HG02870 (cell line): ENCODE data around the gene PIGZ.
A peak's percentile ranks its signal among the peaks of the same experiment; 100 is the strongest.

ENCODE experiments used
- ATAC-seq: cut with Tn5 transposase; IDR thresholded peaks from one replicate; pipeline ENCODE4 v1.9.1; 2021; ENCODE audit warnings: mild to moderate bottlenecking, moderate library complexity; ENCODE audit not compliant: unreplicated experiment

The PIGZ gene, protein sequence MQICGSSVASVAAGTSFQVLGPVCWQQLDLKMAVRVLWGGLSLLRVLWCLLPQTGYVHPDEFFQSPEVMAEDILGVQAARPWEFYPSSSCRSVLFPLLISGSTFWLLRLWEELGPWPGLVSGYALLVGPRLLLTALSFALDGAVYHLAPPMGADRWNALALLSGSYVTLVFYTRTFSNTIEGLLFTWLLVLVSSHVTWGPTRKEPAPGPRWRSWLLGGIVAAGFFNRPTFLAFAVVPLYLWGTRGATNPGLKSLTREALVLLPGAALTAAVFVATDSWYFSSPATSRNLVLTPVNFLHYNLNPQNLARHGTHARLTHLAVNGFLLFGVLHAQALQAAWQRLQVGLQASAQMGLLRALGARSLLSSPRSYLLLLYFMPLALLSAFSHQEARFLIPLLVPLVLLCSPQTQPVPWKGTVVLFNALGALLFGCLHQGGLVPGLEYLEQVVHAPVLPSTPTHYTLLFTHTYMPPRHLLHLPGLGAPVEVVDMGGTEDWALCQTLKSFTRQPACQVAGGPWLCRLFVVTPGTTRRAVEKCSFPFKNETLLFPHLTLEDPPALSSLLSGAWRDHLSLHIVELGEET

DNA sequence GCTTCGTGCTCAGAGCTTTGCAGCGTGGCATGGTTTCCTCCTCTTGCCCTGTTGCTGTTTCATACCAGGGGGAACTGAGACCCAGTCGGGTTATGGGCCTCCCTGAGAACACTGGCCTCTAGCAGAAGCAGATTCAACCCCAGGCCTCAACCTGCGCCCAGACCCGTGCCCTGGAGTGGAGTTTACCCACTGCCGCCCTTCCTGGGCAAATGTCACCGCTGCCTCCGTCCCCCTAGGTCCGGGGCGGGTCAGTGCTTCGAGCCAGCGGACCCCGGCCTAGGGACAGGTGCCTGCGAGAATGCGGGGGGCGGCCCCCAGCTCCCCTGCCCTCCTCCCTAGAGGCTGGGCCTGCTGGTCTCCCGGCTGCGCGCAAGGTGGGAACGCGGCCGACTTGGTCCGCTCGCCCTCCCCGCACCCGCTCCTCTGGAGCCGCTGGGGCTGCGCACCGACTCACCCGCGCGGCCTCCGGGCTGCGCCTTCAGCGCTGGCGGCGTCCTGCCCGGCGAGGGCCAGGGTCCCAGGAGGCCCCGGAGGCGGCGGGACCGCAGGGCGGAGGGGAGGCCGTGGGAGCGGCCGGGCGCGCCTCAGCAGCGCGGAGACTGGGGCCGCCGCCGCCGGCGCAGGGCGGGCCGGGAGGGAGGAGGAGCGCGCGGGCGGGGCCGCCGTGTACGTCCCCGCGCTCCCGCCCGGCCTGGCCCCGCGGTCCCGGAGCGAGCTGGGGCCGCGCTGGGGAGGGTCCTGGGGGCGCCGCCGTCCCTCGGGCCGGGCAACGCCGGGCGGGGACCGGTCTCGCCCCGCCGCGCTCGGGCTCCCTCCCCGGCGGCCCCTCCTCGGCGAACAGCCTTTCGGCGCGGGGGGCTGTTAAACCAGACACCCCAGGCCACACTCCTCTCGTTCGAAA is at the start of gene PIGZ:
Gene PIGZ, minus strand, starts transcription at position 601 of the 901 bp plus-strand sequence. CDS start 16,802 bp downstream, outside the sequence.
- ATAC-seq, result peak; percentile 64

DNA sequence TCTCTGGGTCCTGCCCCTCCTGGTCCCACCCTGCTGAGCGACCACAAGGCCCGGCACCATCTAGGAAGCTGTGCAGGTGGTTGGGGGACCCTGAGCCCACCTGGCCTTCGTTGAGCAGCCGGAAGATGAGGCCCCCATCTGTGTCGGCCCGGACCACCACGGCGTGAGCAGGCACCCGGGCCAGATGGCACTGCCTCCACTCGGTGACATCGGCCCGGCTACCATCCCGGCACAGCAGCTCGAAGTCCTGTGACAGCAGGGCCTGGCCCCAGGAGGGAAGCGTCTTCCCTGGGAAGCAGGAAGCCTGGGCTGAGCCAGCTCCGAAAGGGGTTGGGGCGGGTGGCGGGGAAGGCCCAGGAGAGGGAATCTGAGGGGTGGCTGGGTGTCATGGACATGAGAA is 48.4 kb upstream of the PIGZ start:
- no peak for ATAC-seq

DNA sequence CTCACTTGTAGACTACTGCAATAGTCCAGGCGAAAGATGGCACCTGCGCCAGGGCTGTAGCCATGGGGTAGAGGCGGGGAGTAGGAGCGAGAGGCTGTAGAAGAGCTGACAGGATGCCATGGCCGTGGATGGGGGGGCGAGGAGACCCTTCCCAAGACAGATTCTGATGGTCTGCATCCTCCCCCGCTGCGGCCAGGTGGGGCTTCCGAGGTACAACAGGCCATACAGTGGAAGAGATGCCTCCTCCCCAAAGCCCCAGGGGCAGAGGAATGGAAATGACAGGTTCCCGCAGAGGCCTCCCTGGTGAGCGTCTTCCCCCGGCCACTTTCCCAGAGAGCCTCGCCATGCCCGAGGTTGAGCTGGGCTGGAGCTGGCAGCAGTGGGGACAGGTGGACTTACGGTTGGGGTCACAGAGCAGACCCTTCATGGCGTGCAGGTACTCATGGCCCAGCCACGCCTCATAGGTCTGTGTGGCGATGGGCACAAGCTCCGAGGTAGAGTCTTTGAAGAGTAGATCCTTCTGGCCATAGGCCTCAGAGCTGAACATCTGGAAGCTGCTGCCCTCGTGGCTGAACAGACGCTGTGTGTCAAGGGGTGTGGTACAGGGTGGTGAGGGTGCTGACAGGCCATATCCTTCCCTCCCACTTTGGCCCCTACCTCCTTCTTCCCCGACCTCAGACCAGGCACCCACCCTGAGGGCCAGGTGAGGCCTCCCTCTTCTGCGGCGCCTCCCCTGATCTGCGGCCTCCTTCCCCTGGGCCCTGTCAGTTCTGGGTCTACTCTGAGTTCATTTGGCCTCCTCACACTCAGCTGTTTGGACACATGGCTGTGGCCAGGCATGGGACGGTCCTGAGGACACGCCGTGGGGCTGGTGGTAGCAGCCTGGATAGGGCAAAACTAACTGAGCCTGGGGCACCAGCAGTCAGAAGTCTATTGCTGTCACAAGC is 47.4 kb upstream of the PIGZ start:
- ATAC-seq, result no peak

DNA sequence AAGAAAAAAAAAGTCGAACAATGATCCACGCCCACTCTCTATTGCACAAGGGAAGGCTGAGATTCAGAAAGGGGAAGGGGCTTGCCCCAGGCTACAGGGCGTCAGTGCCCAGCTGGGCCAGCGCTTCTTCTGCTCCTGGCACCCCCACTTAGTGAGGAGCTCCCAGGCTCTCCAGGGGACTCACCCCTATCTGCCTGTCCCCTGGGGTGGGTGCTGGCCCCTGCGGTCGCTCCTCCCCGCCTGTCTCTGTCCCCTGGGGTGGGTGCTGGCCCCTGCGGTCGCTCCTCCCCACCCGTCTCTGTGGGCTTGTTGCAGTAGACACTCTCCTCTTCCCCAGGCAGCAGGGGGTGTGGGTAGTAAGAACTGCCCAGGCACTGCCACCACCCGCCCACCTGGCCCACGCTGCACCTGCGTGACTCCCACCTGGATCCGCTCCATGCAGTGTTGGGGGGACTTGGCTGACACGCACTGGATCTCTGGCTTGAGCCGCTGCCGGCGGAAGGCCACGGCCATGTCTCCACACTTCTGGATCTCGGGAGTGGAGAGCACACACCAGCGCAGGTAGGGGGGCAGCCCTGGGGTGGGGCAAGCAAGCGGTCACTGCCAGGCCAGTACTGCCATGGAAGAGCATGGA is 46.4 kb upstream of the PIGZ start:
- no peak for ATAC-seq

DNA sequence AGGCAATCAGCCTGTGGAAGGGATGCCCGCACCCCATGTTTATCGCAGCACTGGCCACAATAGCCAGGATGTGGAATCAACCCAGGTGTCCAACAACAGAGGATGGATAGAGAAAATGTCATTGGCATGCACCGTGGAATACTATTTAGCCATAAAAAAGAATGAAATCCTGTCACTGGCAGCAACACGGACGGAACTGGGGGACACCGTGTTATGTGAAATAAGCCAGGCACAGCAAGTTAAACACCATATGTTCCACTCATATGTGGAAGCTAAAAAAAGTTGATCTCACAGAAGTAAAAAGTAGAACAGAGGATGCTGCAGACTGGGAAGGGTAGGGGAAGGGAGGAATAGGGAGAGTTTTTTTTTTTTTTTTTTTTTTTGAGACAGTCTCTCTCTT is 45.4 kb upstream of the PIGZ start:
- ATAC-seq, result no peak

DNA sequence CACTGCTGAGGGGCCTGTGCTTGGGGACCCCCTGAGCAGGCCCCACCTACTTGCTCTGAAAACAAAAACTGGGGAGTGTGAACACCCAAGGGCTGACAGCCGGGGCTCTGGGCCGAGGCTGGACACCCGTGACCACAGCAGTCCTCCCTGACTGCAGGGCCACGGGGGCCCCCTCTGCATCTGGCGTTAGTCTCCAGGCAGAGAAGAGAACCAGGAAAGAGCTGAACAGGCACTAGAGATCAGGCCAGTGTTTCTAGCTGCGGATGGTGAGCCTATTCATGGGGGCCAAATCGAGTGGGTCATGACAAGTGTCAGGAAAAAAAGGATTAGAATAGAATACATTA is 43.9 kb upstream of the PIGZ start:
- no peak for ATAC-seq

DNA sequence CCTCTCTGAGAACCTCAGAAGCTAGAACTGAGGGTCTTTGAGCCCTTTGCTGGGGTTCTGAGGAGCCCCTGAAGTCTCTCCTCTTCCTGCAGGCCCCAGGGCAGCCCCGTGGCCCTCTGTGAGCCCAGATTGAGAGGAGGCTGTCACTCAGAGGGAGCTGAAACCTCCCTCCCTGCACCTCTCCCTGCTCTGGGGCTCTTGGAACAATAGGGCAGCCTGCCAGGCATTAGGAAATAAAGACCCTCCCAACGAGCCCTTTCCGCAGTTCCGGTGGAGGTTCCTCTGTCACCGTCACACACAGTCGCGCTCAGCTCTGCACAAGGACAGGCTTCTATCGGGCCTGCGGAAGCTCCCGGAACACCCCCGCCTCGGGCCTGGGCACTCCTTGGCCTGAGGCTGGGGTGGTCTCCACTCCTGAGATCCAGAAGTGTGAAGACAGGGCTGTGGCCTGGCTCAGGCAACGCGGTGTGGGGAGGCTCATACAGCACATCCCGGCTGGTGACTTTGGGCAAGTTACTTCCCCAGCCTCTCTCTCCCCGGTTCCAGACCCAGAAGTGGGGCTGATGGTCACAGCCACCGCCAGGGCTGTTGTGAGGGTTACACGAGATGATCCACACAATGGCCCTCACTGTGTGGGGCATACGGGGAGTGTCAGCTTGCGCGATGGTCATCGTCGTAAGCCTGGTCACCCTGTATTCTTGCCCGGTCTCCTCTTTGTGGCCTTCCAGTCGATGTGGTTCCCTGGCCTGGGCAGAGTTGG is 43.3 kb upstream of the PIGZ start:
- ATAC-seq, result no peak

DNA sequence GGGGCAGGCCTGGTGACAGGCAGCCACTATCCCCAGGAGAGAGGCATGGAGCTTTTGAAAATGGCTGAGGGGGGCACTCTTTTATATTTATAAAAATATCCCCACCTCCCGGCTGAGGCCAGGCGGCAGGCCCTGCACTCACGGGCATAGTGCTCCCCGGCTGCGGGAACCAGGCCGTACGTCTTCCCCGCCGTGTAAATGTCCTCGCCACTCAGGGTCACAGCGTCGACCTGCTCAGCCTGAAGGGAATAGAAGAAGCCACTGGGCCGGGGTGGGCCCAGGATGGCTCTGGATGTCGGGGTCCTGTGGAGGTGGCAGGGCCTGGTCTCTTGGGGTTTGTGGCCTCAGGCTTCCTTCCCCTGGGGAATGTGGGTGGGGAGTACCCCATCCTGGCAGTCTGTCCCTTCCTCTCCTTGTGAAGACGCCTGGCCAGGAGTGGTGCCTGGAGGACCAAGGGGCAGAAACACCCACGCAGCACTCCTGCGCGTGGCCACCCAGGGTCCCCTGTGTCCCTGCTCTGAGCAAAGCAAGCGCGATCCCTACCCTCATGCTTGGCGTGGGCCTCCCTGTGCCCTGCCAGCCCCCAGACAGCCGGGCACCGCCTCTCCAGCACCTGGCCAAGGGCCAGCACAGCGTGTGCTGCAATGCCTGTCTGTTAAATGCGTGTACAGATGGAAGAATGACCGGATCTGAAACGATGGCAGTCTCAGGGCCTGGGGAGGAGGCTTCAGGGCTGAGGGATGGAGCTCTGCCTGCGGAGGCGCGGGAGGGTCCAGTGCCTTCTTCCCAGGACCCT is 42.1 kb upstream of the PIGZ start:
- no peak for ATAC-seq

DNA sequence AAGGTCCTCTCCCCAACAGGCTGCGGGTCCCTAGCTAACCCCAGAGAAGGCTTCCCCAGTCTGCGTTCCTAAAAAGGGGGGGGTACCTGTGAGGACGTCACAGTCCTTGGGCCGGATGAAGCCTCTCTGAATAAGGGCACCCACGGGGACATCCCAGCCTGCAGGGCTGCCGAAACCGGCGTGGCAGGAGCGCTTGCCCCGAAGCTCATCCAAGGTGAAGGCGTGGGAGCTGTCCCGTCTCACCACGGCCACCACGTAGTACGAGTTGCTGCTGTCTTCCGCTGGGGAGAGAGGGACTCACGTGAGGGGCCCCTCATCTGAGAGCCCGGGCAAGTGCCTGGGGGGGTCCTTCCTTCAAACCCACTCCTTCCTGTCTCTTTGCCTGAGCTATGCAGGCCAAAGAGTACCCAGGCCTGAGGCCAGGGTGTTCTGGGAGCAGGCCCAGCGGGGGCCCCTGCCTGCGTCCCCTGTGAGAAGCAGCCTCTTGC is 40.9 kb upstream of the PIGZ start:
- no peak for ATAC-seq

DNA sequence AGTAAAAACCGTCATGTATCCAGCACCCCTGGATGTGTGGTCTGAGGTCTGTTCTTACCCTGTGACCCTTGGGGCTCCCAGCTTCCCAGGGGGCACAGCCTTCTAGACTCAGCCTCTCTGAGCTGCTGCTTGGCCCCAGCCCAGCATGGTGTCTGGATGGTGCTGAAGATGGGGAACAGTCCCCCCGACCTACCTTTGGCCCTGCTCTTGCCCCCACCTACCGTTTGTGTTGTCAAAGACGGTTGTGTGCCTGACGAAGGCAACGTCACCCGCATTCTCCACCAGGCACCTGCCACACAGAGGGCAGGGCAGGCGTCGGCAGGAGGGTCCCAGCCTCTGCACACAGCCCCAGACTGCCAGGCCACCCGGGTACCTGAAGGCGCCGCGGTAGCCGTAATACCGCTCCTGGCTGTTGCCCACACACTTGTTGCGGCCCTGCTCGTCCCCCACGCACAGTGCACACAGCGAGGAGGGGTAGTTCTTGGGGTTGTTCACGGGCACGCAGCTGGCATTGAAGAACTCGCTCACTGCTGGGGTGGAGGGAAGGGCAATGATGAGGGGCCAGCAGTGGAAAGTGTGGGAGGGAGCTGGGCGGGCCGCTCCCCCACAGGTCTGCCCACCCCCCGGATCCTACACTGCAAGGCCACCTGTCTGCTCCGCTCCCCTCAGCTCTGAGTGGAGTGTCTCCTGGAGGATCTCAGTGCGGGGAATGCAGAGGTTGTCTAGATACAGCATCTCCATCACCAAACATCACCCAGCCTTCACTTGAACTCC is 40.0 kb upstream of the PIGZ start:
- no peak for ATAC-seq

DNA sequence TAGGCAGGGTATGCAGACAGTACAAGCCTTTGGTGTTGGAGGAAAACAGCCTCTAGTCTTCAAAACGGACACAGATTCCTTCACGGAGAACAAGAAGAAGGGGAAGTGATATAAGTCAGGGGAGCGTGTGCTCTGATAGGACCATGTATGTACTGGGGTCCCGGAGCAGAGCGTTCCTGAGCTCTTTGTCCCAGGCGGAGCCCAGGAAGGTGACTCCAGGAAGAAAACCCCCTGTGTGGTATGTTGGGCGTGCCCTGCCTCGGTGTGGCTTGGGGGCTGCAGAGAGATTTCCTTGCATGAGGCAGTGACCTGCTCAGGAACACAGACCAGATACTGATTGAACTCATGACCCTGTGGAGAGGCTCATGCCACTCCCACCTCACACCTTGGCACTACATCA is 39.3 kb upstream of the PIGZ start:
- ATAC-seq, result no peak

DNA sequence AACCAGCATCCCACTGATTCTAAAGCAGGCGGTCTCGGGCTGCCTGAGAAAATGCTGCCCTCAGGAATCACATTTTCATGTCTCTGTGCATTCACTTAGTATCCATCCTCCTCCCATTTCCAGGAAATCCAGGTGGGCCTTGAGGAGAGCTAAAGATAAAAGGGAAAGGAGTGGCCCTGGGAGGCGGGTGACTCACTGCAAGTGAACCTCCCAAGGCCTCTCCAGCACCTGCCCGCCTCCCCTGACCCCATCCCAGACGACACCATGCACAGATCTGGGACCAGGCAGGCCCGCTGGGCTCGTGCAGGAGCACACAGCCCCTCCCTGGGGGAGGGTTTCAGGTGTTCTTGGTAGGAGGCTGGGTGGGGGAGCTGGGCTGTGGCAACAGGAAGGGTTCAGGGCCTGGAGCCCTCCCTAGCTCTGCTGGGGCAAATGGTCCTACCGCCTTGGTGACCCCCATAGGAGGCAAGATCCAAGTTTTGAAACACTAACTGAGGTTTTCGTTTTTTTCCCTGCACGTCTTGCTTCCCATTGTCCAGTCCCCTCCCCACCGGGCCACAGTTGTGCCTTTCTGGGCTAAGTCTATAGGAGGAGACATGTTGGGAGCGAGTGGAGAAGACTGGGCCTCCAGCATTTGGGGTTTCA is 38.8 kb upstream of the PIGZ start:
- ATAC-seq, result no peak

DNA sequence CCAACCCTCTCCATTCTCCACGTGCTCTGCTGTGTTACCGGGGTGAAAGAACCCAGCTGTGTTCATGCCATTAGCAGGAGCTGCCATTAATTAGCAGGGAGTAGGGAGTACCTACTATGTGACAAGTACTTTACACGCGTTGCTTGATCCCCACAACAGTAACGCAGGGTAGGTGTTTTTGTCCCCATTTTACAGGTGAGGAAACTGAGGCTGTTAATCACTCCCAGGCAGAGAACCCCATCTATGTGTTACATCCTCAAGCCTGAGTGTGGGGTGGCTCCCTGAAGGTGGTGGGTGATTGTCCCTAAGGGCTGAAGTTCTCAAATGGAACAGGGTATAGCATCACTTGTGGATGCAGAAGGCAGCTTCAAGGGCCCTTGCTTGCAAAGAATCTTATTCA is 38.2 kb upstream of the PIGZ start:
- no peak for ATAC-seq

DNA sequence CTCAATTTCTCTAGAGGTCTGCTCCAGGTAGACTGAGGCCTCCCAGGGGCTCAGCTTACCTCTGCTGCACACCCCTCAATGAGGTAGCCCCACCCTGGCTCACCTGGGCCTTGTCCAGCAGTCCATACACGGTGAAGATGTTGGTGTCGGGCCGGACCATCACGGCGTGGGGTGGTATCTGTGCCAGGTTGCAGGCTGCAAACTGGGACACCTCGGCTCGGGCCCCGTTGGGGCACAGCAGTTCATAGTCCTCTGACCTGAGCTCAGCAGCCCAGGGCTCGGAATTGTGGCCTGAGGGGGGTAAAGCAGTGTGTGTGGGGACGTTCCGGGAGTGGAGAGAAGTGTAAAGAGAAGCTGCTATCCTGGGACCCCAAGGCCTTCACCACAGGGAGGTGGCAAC is 37.8 kb upstream of the PIGZ start:
- no peak for ATAC-seq

DNA sequence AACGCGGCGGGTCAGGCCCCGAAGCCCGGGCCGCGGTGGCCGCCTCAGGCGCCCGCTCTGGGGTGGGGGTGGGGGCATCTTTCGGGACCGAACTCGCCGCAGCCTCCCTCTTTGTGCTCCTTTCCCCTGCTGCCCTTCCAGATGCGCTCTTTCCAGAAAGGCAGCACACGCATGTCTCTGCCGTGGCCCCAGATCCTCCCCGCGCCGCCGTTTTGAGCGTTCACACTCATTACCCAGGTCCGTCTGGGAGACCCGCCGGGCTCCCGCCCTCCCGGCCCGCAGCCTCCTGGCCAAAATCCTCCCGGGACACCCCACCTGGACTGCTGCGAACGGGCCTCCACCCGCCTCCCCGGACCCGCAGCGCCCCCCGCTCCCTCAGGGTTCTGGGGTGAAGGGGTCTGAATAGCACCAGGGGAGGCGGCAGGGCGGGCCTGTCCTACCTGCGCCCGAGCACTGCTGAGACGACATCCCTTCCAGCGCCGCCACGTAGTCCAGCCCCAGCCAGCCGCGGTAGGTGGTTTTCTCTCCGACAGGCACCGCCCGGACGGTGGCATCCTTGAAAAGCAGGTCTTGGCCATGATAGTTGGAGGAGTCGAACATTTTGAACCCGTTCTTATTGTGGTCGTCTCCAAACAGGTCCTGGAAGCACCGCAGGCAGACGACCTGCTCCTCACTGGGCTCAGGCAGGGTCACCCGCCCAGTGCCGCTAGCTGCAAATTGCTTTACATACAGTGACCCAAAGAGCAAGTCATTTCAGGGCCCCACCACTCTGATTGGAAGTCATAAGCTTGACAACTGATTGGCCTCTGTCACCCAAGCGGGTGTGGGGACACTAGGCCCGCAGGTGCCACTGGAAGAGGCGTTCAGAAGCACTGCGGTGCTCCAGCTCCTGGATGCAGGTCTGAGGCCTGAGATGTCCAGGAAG is 35.1 kb upstream of the PIGZ start:
- ATAC-seq, result peak; percentile 6
